GM18505 (cell line): ENCODE measurements around the gene IGLL5.

Source experiments
- ATAC-seq: cut with Tn5 transposase; IDR thresholded peaks from one replicate; pipeline ENCODE4 v1.9.1; 2021; ENCODE audit not compliant: unreplicated experiment
- POLR2A ChIP-seq: IDR thresholded peaks from 4 replicates; pipeline ENCODE4 v1.6.1; 2011; ENCODE audit warnings: borderline replicate concordance; ENCODE audit not compliant: insufficient read depth, insufficient read length; ENCODE audit errors: extremely low read depth

Gene IGLL5

DNA sequence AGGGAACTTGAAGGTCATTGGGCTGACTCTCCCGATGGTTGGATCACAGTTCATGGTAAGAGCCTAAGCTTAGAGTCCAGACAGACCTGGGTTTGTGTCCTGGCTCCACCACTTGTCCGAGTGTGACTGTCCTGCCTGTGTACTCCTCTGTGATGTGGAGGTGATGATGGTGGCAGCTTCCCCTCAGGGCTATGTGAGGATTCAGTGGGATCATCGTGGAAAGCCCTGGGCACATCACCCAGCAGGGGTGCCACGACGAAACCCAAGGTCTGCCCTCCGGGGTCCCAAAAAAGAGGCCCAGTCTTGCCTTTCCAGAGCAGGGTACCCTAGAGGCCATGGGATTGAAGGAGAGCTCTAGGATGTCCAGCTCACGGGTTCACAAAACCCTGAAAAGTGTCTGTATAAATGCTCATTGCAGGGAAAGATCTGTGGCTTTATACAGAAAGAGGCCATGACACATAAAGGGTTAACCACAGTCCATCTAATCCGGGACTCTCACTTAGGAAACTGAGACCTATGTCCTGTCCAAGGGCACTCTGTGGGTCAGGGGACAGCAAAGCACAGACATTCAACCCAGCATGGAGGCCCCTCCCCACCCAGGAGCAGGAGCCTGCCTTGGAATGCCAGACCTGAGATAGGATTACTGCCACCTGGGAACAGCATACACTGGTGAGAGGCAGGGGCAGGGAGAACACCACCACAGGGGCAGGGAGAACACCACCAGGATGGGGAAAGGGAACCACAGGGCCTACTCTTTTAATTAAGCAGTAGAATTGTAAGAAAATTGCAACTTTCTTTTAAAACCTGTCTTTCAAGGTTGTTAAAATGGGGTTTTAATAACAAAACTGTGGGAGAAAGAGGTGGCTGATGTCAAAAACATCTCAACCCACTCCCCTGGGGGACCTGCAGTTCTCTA is 51.3 kb downstream of the IGLL5 start:
- ATAC-seq = no peak
- TF ChIP-seq POLR2A = no peak

DNA sequence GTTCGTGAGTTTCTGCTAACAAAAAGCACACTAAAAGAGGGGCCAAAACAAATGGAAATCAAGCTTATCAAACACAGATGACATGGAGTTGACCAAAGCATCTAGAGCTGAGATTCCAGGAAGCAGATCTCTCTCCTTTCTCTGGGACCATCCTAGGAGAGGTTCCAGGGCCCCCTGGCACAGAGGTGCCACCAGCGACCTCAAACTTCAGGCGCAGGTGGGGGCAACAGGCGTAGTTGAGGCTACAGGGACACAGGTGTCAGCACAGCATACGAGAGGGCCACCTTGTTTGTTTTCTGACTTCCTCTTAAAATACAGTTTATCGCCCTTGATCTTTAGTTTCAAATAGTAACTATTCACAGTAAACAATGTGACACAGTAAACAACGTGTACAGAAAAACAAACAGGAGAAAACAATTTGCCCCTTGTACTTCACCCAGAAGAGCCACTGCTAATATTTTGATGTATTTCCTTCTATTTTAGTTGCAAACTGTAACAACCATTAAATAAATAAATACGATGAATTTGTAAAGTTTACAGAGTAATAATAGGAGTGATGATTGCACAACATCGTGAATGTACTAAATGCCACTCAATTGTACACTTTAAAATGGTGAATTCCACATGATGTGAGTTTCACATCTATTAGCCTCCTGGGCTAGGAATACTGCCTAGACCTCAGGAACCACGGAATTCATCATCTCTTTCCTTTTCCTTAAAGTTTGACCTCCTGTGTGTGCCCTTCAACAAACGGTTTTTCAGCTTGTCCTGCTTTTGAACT is 52.2 kb downstream of the IGLL5 start:
- TF ChIP-seq POLR2A = no peak
- ATAC-seq = no peak

DNA sequence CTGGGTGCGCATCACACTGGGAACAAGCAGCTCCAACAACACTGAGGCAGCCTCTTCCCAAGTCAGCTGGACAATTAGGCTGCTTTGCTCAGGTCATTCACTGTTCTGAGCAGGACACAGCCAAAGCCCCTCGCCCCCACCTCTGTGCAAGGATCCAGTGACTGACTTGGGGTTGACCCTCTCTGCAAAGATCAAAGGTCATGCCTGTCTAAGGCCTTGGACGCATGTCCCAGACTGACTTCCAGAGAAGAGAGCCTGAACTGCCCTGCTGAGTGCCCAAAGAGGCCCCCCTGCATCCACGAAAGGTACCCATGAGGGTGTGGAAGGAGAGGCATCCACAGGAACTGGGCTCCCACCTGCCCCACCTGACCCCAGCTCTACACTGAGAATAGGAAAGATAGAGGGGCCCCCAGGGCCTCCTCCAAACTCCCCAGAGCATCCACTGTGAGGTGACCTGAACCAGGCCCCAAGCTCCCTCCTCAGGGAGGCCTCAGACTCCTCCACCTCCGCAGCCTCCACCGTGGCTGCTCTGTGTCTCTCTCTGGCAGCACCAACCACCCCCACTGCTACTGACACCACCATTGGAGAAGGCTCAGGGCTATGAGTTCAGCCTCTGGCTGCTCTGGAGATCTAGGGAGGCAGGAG is 53.5 kb downstream of the IGLL5 start:
- no peak for ATAC-seq
- TF ChIP-seq POLR2A = no peak

DNA sequence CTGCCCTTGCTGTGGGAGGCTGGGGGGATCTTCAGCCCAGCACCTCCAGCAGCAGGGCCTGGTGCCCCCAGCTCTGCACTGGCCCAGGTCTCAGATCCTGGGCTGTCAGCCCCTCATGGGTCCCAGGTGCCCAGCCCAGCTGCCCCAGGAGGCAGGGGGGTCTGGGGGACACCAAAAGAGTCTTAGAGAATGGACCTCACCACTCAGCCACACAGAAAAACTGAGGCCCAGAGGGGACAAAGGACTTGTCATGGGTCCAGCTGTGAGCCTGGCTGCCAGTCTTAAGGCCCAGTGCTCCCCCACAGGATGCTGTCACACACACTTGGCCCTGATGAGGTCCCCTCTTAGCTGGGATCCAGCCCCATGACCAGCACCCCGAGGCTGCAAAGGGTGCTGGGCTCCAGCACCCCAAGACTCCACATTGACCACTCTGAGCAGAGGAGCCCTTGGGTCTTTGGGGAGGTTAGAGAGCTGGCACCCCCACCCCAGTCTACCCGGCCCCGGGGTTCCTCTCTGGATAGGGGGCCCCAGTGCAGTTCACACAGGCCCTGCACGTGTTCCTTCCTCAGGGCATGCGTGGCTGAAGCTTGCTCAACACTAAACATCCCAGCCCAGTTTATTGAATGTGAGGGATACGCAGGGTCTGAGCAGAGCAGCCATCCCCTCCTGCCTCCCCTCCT is 54.4 kb downstream of the IGLL5 start:
- TF ChIP-seq POLR2A = no peak
- no peak for ATAC-seq

DNA sequence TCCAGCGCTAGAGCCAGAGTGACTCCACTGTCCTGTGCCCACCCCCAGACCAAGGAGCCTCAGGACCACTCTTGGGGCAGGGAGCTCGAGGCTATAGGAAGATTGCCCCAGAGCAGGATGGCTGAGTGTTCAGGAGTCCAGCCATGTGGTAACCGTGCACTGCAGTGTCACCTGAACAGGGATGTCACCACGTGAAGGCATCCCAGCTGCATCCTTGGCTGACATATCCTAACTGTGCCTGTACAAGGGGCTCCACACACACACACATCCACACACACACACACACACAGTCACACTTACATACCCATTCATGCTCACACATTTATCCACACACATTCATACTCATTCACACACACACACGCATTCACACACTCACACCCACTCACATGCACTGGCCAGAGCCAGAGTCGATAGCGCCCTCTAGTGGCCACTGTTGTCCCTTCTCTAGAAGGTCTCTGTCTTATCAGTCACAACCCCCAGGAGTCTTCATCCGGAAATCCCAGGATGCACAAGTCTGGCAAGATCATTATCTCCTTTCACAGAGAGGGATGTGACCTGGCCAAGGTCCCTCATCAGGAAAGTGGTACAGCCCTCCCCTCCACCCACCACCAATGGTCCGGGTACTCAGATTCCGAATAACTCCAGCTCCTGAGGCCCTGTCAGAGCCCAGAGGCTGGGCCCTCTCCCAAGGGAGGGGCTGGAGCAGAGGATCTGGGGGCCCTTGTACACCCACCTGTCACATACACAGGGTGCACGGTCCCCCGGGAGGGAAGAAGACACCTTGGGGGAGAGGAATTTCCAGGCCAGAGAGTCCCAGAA is 55.1 kb downstream of the IGLL5 start:
- TF ChIP-seq POLR2A = peak; percentile 18
- no peak for ATAC-seq

DNA sequence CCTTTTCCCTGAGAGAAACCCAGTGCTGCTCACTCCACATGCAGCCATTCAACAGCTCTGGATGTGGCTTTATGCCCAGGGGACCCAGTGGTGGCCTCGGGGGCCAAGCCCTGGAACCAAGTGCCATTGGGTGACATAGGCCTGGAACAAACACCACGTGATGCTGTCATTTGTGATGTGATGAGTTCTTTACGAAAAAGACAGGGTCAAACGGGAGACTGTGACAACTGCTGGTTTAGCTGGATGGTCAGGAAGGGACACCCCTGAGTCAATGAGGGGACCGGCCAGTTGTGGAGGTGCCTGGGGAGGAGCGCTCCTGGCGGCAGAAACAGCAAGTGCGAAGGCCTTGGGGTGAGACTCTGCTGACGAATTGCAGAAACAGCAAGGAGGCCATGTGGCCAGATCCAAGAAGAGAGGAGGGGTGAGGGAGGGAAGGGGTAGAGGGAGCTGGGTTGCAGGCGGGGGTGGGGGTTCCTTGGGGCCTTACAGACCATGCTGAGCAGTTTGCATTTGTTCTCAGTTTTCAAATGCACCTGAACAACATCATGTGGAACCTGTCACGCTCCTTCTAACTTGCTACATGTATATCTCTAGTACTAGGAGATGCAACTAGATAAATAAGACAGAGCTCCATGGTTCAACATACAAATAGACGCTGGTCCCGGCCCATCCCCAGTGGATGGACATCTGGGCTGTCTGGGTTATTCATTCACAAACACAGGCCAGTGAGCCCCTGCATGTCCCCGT is 56.1 kb downstream of the IGLL5 start:
- no peak for TF ChIP-seq POLR2A
- ATAC-seq = no peak

DNA sequence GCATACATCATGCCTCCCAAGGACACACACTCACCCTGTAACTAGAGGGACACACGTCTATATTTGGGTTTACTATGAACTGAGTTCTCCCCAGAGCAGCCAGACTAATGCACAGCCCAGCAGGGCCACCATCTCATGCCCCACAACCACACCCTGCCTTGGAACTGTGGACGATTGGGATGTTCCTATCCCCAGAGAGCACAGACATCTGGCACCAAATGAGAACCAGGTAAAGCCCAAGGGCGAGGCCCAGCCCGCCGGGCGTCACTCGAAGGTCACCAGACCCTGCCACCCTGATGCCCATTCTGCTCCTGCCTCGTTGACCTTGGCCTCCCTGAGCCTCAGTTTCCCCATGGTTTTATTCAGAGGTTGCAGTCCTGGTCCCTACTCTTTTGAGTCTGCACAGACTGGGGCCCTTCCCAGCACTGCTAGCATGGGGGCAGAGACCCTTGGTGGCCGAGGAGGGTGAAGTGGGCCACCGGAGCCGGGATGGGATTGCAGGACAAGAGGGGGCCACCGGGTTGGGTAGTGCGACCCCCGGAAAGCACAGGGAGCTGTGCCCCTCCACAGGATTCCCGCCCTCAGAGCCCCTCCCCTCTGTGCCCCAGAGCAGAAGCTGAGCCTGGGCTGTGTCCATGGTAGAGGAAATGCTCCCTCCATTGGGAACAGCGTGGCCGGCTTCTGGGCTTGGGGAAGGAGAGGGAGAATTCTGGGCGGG is 56.8 kb downstream of the IGLL5 start:
- no peak for ATAC-seq
- no peak for TF ChIP-seq POLR2A

DNA sequence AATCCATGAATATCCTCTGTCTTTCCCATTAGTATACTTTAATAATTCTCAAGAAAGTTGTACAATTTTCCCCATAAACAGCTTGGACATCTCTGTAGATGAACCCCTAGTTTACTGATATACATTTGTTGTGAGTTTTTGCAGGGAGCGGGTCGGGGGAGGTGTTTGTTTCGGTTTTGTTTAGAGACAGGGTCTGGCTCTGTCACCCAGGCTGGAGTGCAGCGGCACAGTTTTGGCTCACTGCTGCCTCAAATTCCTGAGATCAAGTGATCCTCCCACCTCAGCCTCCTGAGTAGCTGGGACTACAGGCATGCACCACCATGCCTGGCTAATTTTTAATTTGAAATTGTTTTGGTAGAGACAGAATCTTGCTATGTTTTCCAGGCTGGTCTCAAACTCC is 57.6 kb downstream of the IGLL5 start:
- TF ChIP-seq POLR2A = no peak
- no peak for ATAC-seq
